HCT116 (cell line): ENCODE data around the gene CUX1.

Experiments used
- CBX3 ChIP-seq: IDR thresholded peaks from 2 replicates; pipeline ENCODE4 v1.6.1; 2012; ENCODE audit warnings: low read depth
- CEBPB ChIP-seq: IDR thresholded peaks from 2 replicates; pipeline ENCODE4 v1.6.1; 2012; ENCODE audit warnings: low read depth
- EZH2 ChIP-seq: fragments of 200-600 bp; sonication (generic); IDR thresholded peaks from 2 replicates; pipeline ENCODE4 v1.6.1; 2017; ENCODE audit warnings: antibody characterized with exemption, mixed run types
- EZH2phosphoT487 ChIP-seq: fragments of 200-600 bp; IDR thresholded peaks from 2 replicates; pipeline ENCODE4 v1.6.1; 2018; ENCODE audit warnings: antibody characterized with exemption, borderline replicate concordance
- JUND ChIP-seq: IDR thresholded peaks from 2 replicates; pipeline ENCODE4 v1.6.1; 2012
- POLR2A ChIP-seq: IDR thresholded peaks from 2 replicates; pipeline ENCODE4 v1.7.0; 2011; ENCODE audit warnings: borderline replicate concordance; ENCODE audit not compliant: insufficient read depth, insufficient read length; ENCODE audit errors: extremely low read depth
- POLR2AphosphoS5 ChIP-seq: IDR thresholded peaks from 2 replicates; pipeline ENCODE4 v1.6.1; 2011; ENCODE audit warnings: mild to moderate bottlenecking, low read depth, low read length, moderate library complexity
- SP1 ChIP-seq: IDR thresholded peaks from 2 replicates; pipeline ENCODE4 v1.6.1; 2012; ENCODE audit warnings: low read depth
- TCF7L2 ChIP-seq: IDR thresholded peaks from 2 replicates; pipeline ENCODE4 v1.7.0; 2011; ENCODE audit warnings: borderline replicate concordance, inconsistent platforms; ENCODE audit not compliant: insufficient read depth, insufficient read length; ENCODE audit errors: extremely low read depth
- YY1 ChIP-seq: IDR thresholded peaks from 2 replicates; pipeline ENCODE4 v1.6.1; 2011; ENCODE audit warnings: low read length, low read depth, moderate library complexity, mild to moderate bottlenecking; ENCODE audit not compliant: insufficient replicate concordance; ENCODE audit errors: extremely low read depth
- TF ChIP-seq, protein P1 (sequence below), 3 experiments: fragments of 200-600 bp in 1 of 3; sonication (generic) in 1 of 3; IDR thresholded peaks in 2 of 3; conservative IDR thresholded peaks in 1 of 3; 2 replicates each; pipeline ENCODE4 v1.5.1; 2012 to 2017; ENCODE audit warnings: low read depth in 2 of 3, low read length in 2 of 3, antibody characterized with exemption in 1 of 3, borderline replicate concordance in 1 of 3, control low read depth in 1 of 3, mild to moderate bottlenecking in 1 of 3, mixed read lengths in 1 of 3, mixed run types in 1 of 3, moderate library complexity in 1 of 3; ENCODE audit not compliant: insufficient read depth in 1 of 3
- TF ChIP-seq, protein P2 (sequence below): IDR thresholded peaks from 2 replicates; pipeline ENCODE4 v1.6.1; 2012
- TF ChIP-seq, protein P3 (sequence below): IDR thresholded peaks from 2 replicates; pipeline ENCODE4 v1.6.1; 2012; ENCODE audit warnings: low read depth
- TF ChIP-seq, protein P4 (sequence below): IDR thresholded peaks from 2 replicates; pipeline ENCODE4 v1.6.1; 2012

DNA sequence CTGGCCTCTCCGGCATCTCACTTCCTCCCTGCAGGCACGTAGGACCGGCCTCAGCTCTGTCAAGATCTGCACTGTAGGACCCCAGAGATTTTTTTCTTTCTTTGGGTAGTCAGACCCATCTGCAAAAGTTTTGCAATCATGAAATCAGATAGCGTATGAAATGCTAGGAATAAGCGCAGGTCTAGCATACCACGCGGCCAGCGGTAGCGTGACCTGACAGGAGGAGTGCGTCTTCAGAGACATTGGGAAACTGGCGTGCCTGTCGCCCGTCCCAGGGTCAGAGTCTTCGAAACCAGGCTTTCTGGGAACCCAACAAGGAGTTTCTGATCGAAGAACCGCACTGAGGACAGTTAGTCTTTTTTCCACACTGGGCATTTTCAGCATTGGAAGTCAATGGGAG is 368.4 kb downstream of the CUX1 start:
- TF ChIP-seq TCF7L2 (no peak), EZH2 (no peak), POLR2A (no peak), CBX3 (no peak), POLR2AphosphoS5 (no peak), CEBPB (no peak), JUND (no peak), EZH2phosphoT487 (no peak), SP1 (no peak), YY1 (no peak)
- TF ChIP-seq, protein P1, sequence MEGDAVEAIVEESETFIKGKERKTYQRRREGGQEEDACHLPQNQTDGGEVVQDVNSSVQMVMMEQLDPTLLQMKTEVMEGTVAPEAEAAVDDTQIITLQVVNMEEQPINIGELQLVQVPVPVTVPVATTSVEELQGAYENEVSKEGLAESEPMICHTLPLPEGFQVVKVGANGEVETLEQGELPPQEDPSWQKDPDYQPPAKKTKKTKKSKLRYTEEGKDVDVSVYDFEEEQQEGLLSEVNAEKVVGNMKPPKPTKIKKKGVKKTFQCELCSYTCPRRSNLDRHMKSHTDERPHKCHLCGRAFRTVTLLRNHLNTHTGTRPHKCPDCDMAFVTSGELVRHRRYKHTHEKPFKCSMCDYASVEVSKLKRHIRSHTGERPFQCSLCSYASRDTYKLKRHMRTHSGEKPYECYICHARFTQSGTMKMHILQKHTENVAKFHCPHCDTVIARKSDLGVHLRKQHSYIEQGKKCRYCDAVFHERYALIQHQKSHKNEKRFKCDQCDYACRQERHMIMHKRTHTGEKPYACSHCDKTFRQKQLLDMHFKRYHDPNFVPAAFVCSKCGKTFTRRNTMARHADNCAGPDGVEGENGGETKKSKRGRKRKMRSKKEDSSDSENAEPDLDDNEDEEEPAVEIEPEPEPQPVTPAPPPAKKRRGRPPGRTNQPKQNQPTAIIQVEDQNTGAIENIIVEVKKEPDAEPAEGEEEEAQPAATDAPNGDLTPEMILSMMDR (IDR thresholded peaks at IDR 0.05 in 2 of 3, conservative IDR thresholded peaks at IDR 0.05 in 1 of 3; ENCODE audit: borderline replicate concordance in 1 of 3, insufficient read depth in 1 of 3, low read depth in 2 of 3, low read length in 2 of 3), result no peak
- TF ChIP-seq, protein P2, sequence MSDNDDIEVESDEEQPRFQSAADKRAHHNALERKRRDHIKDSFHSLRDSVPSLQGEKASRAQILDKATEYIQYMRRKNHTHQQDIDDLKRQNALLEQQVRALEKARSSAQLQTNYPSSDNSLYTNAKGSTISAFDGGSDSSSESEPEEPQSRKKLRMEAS, result no peak
- TF ChIP-seq, protein P3, sequence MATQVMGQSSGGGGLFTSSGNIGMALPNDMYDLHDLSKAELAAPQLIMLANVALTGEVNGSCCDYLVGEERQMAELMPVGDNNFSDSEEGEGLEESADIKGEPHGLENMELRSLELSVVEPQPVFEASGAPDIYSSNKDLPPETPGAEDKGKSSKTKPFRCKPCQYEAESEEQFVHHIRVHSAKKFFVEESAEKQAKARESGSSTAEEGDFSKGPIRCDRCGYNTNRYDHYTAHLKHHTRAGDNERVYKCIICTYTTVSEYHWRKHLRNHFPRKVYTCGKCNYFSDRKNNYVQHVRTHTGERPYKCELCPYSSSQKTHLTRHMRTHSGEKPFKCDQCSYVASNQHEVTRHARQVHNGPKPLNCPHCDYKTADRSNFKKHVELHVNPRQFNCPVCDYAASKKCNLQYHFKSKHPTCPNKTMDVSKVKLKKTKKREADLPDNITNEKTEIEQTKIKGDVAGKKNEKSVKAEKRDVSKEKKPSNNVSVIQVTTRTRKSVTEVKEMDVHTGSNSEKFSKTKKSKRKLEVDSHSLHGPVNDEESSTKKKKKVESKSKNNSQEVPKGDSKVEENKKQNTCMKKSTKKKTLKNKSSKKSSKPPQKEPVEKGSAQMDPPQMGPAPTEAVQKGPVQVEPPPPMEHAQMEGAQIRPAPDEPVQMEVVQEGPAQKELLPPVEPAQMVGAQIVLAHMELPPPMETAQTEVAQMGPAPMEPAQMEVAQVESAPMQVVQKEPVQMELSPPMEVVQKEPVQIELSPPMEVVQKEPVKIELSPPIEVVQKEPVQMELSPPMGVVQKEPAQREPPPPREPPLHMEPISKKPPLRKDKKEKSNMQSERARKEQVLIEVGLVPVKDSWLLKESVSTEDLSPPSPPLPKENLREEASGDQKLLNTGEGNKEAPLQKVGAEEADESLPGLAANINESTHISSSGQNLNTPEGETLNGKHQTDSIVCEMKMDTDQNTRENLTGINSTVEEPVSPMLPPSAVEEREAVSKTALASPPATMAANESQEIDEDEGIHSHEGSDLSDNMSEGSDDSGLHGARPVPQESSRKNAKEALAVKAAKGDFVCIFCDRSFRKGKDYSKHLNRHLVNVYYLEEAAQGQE, result no peak
- TF ChIP-seq, protein P4, sequence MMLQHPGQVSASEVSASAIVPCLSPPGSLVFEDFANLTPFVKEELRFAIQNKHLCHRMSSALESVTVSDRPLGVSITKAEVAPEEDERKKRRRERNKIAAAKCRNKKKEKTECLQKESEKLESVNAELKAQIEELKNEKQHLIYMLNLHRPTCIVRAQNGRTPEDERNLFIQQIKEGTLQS, result no peak
